Mesenchymal stem cell (in vitro differentiated cells and primary cell): ENCODE results near the gene EFHC1.

Experiments used
- DNase-seq: peaks from one replicate; pipeline ENCODE4 v3.0.0-alpha.2; 2013
- H2AFZ ChIP-seq: one replicate; pipeline ENCODE4 v1.6.1; 2013; ENCODE audit warnings: low read depth, mild to moderate bottlenecking, control low read depth, inconsistent platforms, low read length, moderate library complexity
- H2AK5ac ChIP-seq: 2 replicates; pipeline ENCODE4 v1.6.1; 2013; ENCODE audit warnings: low read length, moderate library complexity, mild to moderate bottlenecking, inconsistent platforms; ENCODE audit not compliant: severe bottlenecking
- H2BK120ac ChIP-seq: one replicate; pipeline ENCODE4 v1.6.1; 2013; ENCODE audit warnings: low read depth, mild to moderate bottlenecking, inconsistent platforms, low read length, moderate library complexity
- H2BK12ac ChIP-seq, 2 experiments: one replicate each; pipeline ENCODE4 v1.6.1; 2013; ENCODE audit warnings: inconsistent platforms in 2 of 2, low read length in 2 of 2, mild to moderate bottlenecking in 2 of 2, moderate library complexity in 2 of 2, control low read depth in 1 of 2
- H2BK15ac ChIP-seq: one replicate; pipeline ENCODE4 v1.6.1; 2013; ENCODE audit warnings: mild to moderate bottlenecking, low read depth, inconsistent platforms; ENCODE audit not compliant: poor library complexity, severe bottlenecking
- H2BK5ac ChIP-seq: 2 replicates; pipeline ENCODE4 v1.6.1; 2013; ENCODE audit warnings: low read depth, mild to moderate bottlenecking, low read length, control low read depth, inconsistent platforms; ENCODE audit not compliant: poor library complexity, severe bottlenecking
- H3K14ac ChIP-seq, 2 experiments: one replicate each; pipeline ENCODE4 v1.6.1; 2013; ENCODE audit warnings: inconsistent platforms in 2 of 2, low read length in 2 of 2, control low read depth in 1 of 2, mild to moderate bottlenecking in 1 of 2, moderate library complexity in 1 of 2
- H3K18ac ChIP-seq, 2 experiments: one replicate each; pipeline ENCODE4 v1.6.1; 2013; ENCODE audit warnings: inconsistent platforms in 2 of 2, low read length in 2 of 2, control low read depth in 1 of 2, low read depth in 1 of 2, mild to moderate bottlenecking in 1 of 2
- H3K23ac ChIP-seq, 2 experiments: one replicate each; pipeline ENCODE4 v1.6.1; 2013; ENCODE audit warnings: inconsistent platforms in 2 of 2, low read length in 2 of 2, mild to moderate bottlenecking in 2 of 2, moderate library complexity in 2 of 2, control low read depth in 1 of 2
- H3K27ac ChIP-seq: 2 replicates; pipeline ENCODE4 v1.5.1; 2013; ENCODE audit warnings: mild to moderate bottlenecking, moderate library complexity, low read length, control low read depth, inconsistent platforms; ENCODE audit not compliant: poor library complexity, severe bottlenecking
- H3K27me3 ChIP-seq, 2 experiments: 2 replicates each; pipeline versions ENCODE4 v1.6.1 to v1.7.0; 2013; ENCODE audit warnings: low read length in 2 of 2, mild to moderate bottlenecking in 2 of 2, moderate library complexity in 2 of 2, control low read depth in 1 of 2, inconsistent platforms in 1 of 2; ENCODE audit not compliant: control insufficient read depth in 1 of 2, insufficient read depth in 1 of 2
- H3K36me3 ChIP-seq, 2 experiments: 2 replicates each; pipeline versions ENCODE4 v1.6.1 to v1.7.0; 2013; ENCODE audit warnings: low read length in 2 of 2, control low read depth in 1 of 2, inconsistent platforms in 1 of 2, low read depth in 1 of 2, mild to moderate bottlenecking in 1 of 2; ENCODE audit not compliant: insufficient read depth in 2 of 2, control insufficient read depth in 1 of 2
- H3K4ac ChIP-seq, 2 experiments: one replicate each; pipeline ENCODE4 v1.6.1; 2013; ENCODE audit warnings: inconsistent platforms in 2 of 2, low read length in 2 of 2, mild to moderate bottlenecking in 2 of 2, moderate library complexity in 2 of 2, control low read depth in 1 of 2, low read depth in 1 of 2
- H3K4me1 ChIP-seq: 2 replicates; pipeline ENCODE4 v1.6.1; 2013; ENCODE audit warnings: low read depth, low read length, control low read depth; ENCODE audit not compliant: control insufficient read depth, insufficient read depth
- H3K4me2 ChIP-seq: 2 replicates; pipeline ENCODE4 v1.6.1; 2013; ENCODE audit warnings: low read length, mild to moderate bottlenecking, inconsistent platforms; ENCODE audit not compliant: poor library complexity, severe bottlenecking
- H3K4me3 ChIP-seq, 2 experiments: 2 replicates each; pipeline versions ENCODE4 v1.5.1 to v1.7.0; 2013; ENCODE audit warnings: low read length in 2 of 2, mild to moderate bottlenecking in 2 of 2, control low read depth in 1 of 2, low read depth in 1 of 2; ENCODE audit not compliant: insufficient read depth in 1 of 2
- H3K79me1 ChIP-seq: replicated peaks from 2 replicates; pipeline ENCODE4 v1.6.1; 2013; ENCODE audit warnings: mild to moderate bottlenecking, control low read depth, low read length, inconsistent platforms; ENCODE audit not compliant: poor library complexity, severe bottlenecking
- H3K9ac ChIP-seq: 2 replicates; pipeline ENCODE4 v1.7.0; 2013; ENCODE audit warnings: mild to moderate bottlenecking, low read length, moderate library complexity
- H3K9me3 ChIP-seq: 2 replicates; pipeline ENCODE4 v1.7.0; 2013; ENCODE audit warnings: mild to moderate bottlenecking, low read length; ENCODE audit not compliant: control insufficient read depth
- H4K8ac ChIP-seq: one replicate; pipeline ENCODE4 v1.6.1; 2013; ENCODE audit warnings: inconsistent platforms, mild to moderate bottlenecking, low read length, moderate library complexity
- H4K91ac ChIP-seq: one replicate; pipeline ENCODE4 v1.6.1; 2013; ENCODE audit warnings: mild to moderate bottlenecking, low read length, inconsistent platforms
- WGBS: methylation state at CpG from one replicate; pipeline ENCODE4 v1.1.7; 2013; ENCODE audit warnings: mixed read lengths; 5-methylcytosine and 5-hydroxymethylcytosine counted together

The EFHC1 gene

DNA sequence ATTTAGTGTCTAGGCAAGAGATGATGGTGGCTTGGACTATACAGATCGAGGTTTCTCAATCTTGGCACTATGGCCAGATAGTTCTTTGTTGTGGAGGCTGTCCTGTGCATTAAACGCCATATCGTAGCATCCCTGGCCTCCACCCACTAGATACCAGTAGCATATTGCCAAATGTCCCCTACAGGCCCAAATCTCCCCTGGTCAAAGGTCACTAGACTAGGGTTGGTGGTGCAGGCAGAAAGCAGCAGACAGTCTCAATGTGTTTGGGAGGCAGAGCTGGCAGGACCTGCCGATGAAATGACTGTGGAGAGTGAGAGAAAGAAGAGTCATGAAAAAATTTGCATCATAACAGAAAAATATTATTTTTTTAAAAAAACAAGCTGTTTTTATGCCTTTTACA lies 93.8 kb downstream of the EFHC1 start:
- no peaks in the 10 kb centered on the region for H3K9me3 ChIP-seq
- 100% methylated on average over 2 of the region's 4 CpGs for WGBS

DNA sequence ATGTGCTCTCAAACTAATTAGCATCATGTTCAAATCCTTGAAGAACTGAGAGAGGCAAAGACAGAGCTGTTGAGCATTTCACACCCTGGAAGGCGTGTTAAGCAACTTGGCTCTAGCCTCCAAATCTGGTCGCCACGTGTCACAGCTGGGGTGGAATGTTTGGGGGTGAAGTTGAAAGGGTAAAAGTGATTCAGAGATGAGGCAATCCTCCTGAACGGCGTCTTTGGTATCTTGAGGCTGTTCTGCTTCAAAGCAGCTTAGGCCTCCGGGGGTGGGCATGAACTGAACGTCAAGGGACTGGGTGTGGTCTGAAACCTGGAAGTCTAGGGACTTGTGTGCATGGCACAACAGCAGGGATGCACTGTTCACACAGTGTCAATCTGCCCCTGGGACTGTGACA lies 94.4 kb downstream of the EFHC1 start:
- H3K4me3 ChIP-seq = no peak overlapping the region

More for the DNA sequence above, 93.8 kb downstream of the EFHC1 start:
- H3K18ac ChIP-seq = peak overlapping the region in 1 of 2 experiments; percentile 77
- H3K14ac ChIP-seq = peak overlapping the region in 1 of 2 experiments; percentile 13
- no peak overlapping the region for H4K8ac ChIP-seq
- peak overlapping the region; percentile 29 for H4K91ac ChIP-seq
- peak overlapping the region; percentile 32 for H2AK5ac ChIP-seq
- peaks cover 7% of the 10 kb centered on the region for H3K79me1 ChIP-seq
- no peak overlapping the region for H2BK15ac ChIP-seq
- H3K9ac ChIP-seq = peak overlapping the region; percentile 89
- no peak overlapping the region for H3K4me2 ChIP-seq
- H3K4me3 ChIP-seq = no peak overlapping the region
- H3K4me1 ChIP-seq = peaks cover 41% of the 10 kb centered on the region
- H2BK5ac ChIP-seq = no peak overlapping the region
- H2BK120ac ChIP-seq = no peak overlapping the region
- H2AFZ ChIP-seq = no peak overlapping the region
- H3K27ac ChIP-seq = peak overlapping the region; percentile 86
- H3K27me3 ChIP-seq = no peaks in the 10 kb centered on the region
- peak overlapping the region in 1 of 2 experiments; percentile 33 for H2BK12ac ChIP-seq
- no peak overlapping the region for H3K23ac ChIP-seq
- no peak for DNase-seq
- H3K36me3 ChIP-seq = peaks cover 32 to 76% of the 10 kb centered on the region in 2 experiments
- H3K4ac ChIP-seq = no peak overlapping the region

DNA sequence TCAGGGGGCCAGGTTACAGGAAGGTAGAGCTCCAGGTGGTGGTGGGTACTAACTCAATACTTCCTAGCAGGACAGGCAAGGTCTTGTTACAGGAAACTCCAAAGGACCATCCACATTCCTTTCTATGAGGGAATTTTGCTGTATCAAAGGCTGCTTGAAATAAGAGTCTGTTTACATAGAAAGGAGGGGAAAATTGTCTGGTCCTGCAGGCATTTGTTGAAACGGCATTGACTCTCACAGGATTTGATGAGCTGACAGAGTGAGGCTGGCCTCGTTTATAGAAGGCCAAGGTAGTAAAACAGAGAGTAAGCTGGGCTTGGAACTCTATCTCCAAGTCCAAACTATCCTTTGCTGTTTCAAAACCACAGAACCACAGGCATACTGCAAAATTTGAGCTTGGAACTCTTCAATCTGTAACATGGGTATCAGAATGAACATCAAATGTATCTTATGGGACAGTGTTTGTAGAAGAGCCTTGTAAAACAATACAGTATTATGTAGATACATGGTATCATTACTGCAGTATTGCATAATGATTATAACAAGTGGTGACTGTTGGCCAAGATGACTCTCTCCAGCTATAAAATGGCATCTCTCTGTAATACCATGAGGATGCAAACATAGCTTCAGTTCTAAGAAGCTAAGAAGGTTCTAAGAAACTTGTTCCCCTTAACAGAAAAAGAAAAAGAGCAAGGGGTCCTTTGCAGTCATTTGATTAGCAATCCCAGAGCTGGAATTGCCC lies 95.2 kb downstream of the EFHC1 start:
- H3K9ac ChIP-seq = peak overlapping the region; percentile 89
- H2BK120ac ChIP-seq = peak overlapping the region; percentile 59
- no peaks in the 10 kb centered on the region for H3K27me3 ChIP-seq
- peak overlapping the region; percentile 86 for H3K27ac ChIP-seq
- H3K4me1 ChIP-seq = peaks cover 38% of the 10 kb centered on the region
- no peaks in the 10 kb centered on the region for H3K9me3 ChIP-seq
- no peak overlapping the region for H2AFZ ChIP-seq
- H3K18ac ChIP-seq = peak overlapping the region; percentile 10 to 35
- H4K8ac ChIP-seq = no peak overlapping the region
- H2AK5ac ChIP-seq = peak overlapping the region; percentile 60
- H2BK5ac ChIP-seq = no peak overlapping the region
- H3K4me2 ChIP-seq = no peak overlapping the region
- peaks cover 31 to 76% of the 10 kb centered on the region in 2 experiments for H3K36me3 ChIP-seq
- H3K14ac ChIP-seq = no peak overlapping the region
- no peak overlapping the region for H2BK15ac ChIP-seq
- H3K79me1 ChIP-seq = peaks cover 10% of the 10 kb centered on the region
- DNase-seq = peak; percentile 58
- H3K4ac ChIP-seq = peak overlapping the region in 1 of 2 experiments; percentile 42
- no peak overlapping the region for H3K4me3 ChIP-seq
- no peak overlapping the region for H4K91ac ChIP-seq
- H2BK12ac ChIP-seq = no peak overlapping the region
- 35% methylated on average over 2 of the region's 2 CpGs for WGBS
- no peak overlapping the region for H3K23ac ChIP-seq

More for the DNA sequence above, 94.4 kb downstream of the EFHC1 start:
- WGBS = 24% methylated on average over 7 of the region's 7 CpGs
- no peak overlapping the region for H3K4me2 ChIP-seq
- H4K8ac ChIP-seq = no peak overlapping the region
- peak overlapping the region in 1 of 2 experiments; percentile 33 for H2BK12ac ChIP-seq
- no peak overlapping the region for H2AFZ ChIP-seq
- H3K4me1 ChIP-seq = peaks cover 36% of the 10 kb centered on the region
- H3K27ac ChIP-seq = peak overlapping the region; percentile 86
- peak overlapping the region; percentile 10 to 16 for H3K18ac ChIP-seq
- peak; percentile 79 for DNase-seq
- peak overlapping the region; percentile 24 for H2AK5ac ChIP-seq
- H3K36me3 ChIP-seq = peaks cover 28 to 76% of the 10 kb centered on the region in 2 experiments
- H4K91ac ChIP-seq = peak overlapping the region; percentile 19
- no peak overlapping the region for H3K14ac ChIP-seq
- no peak overlapping the region for H2BK120ac ChIP-seq
- H3K27me3 ChIP-seq = no peaks in the 10 kb centered on the region
- H3K4ac ChIP-seq = peak overlapping the region in 1 of 2 experiments; percentile 2
- H3K23ac ChIP-seq = no peak overlapping the region
- H2BK15ac ChIP-seq = peak overlapping the region; percentile 39
- H3K9ac ChIP-seq = peak overlapping the region; percentile 89
- peaks cover 7% of the 10 kb centered on the region for H3K79me1 ChIP-seq
- H3K9me3 ChIP-seq = no peaks in the 10 kb centered on the region
- no peak overlapping the region for H2BK5ac ChIP-seq

DNA sequence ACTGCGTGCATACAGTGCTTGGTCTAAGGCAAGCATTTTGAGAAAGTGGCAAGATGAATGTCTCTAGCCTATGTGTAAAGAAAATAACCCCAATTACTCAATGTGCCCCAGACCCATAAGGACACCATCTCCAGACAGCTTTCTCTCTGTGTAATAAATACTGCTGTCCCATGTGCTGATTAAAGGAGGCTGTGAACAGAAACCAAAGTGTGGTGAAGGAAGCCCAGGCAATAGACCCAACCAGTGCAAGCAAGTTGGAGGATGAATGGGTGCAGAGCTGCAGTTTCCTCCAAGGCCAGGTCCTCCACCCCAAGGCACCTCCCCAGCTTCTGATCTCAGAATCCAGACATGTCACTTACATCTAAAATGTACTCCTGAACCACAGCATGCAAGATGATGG lies 96.1 kb downstream of the EFHC1 start:
- Histone ChIP-seq H2BK5ac (no peak overlapping the region), H3K23ac (no peak overlapping the region), H3K14ac (no peak overlapping the region), H3K27ac (peak overlapping the region; percentile 97), H2BK15ac (peak overlapping the region; percentile 46), H2BK12ac (peak overlapping the region; percentile 59 to 73), H3K4me3 (no peak overlapping the region), H2AFZ (no peak overlapping the region), H3K79me1 (peaks cover 10% of the 10 kb centered on the region), H4K8ac (no peak overlapping the region), H3K36me3 (peaks cover 28 to 74% of the 10 kb centered on the region in 2 experiments), H3K4me1 (peaks cover 34% of the 10 kb centered on the region), H3K4ac (no peak overlapping the region), H3K9me3 (no peaks in the 10 kb centered on the region), H3K27me3 (no peaks in the 10 kb centered on the region), H4K91ac (peak overlapping the region; percentile 35), H2BK120ac (no peak overlapping the region), H3K18ac (peak overlapping the region; percentile 7 to 34), H2AK5ac (peak overlapping the region; percentile 40), H3K4me2 (no peak overlapping the region), H3K9ac (no peak overlapping the region)
- WGBS = no CpG with 5 or more reads among the region's 1 CpG
- DNase-seq = peak; percentile 60
